HG03175 (cell line): ENCODE results near the gene CFH.
A peak's percentile ranks its signal among the peaks of the same experiment; 100 is the strongest.
"Not testable (repeated sequence)": the region's sequence is repeated elsewhere in the genome, so short reads cannot be mapped to it uniquely, and the experiment has no call there.

Experiments
- ATAC-seq: cut with Tn5 transposase; IDR thresholded peaks from one replicate; pipeline ENCODE4 v1.9.1; 2021; ENCODE audit warnings: mild to moderate bottlenecking, moderate library complexity; ENCODE audit not compliant: unreplicated experiment

Gene CFH

GRCh38 chr1:196661345-196661744 is 9.5 kb downstream of the CFH start:
- peak; percentile 13 for ATAC-seq

GRCh38 chr1:196667131-196667530 is 15.3 kb downstream of the CFH start:
- no peak for ATAC-seq

- ATAC-seq: no peak
Observed at GRCh38 chr1:196669051-196669450, 17.2 kb downstream of the CFH start.

- ATAC-seq: no peak
Observed at GRCh38 chr1:196669693-196670092, 17.9 kb downstream of the CFH start.

- ATAC-seq: no peak
Observed at GRCh38 chr1:196674908-196675307, 23.1 kb downstream of the CFH start.

GRCh38 chr1:196677781-196678509 is 26.1 kb downstream of the CFH start:
- no peak for ATAC-seq

- ATAC-seq: no peak
Observed at GRCh38 chr1:196678510-196678884, 26.7 kb downstream of the CFH start.

- no peak for ATAC-seq
Observed at GRCh38 chr1:196680107-196680506, 28.3 kb downstream of the CFH start.

GRCh38 chr1:196684476-196684875 is 32.6 kb downstream of the CFH start:
- no peak for ATAC-seq

- no peak for ATAC-seq
Observed at GRCh38 chr1:196685506-196685905, 33.7 kb downstream of the CFH start.

GRCh38 chr1:196689001-196689400 is 37.2 kb downstream of the CFH start:
- no peak for ATAC-seq

GRCh38 chr1:196690582-196690981 is 38.7 kb downstream of the CFH start:
- no peak for ATAC-seq

GRCh38 chr1:196698993-196699392 is 47.1 kb downstream of the CFH start:
- no peak for ATAC-seq

GRCh38 chr1:196701144-196701543 is 49.3 kb downstream of the CFH start:
- ATAC-seq: no peak

GRCh38 chr1:196709892-196710291 is 58.0 kb downstream of the CFH start:
- not testable (repeated sequence) for ATAC-seq

GRCh38 chr1:196717868-196718267 is 66.0 kb downstream of the CFH start:
- ATAC-seq: no peak

GRCh38 chr1:196723325-196724185 is 71.7 kb downstream of the CFH start:
- ATAC-seq: peak; percentile 100

- no peak for ATAC-seq
Observed at GRCh38 chr1:196732526-196732925, 80.7 kb downstream of the CFH start.

GRCh38 chr1:196733091-196733970 is 81.5 kb downstream of the CFH start:
- ATAC-seq: no peak

GRCh38 chr1:196734006-196734405 is 82.2 kb downstream of the CFH start:
- no peak for ATAC-seq

GRCh38 chr1:196734460-196734859 is 82.6 kb downstream of the CFH start:
- no peak for ATAC-seq
